SHP77 (cell line): Measurements from ENCODE around the gene APMAP.

Source experiments
- DNase-seq, 2 experiments: peaks; one replicate each; lab custom pipeline; 2025; lab: John Stamatoyannopoulos, UW

Gene APMAP, protein sequence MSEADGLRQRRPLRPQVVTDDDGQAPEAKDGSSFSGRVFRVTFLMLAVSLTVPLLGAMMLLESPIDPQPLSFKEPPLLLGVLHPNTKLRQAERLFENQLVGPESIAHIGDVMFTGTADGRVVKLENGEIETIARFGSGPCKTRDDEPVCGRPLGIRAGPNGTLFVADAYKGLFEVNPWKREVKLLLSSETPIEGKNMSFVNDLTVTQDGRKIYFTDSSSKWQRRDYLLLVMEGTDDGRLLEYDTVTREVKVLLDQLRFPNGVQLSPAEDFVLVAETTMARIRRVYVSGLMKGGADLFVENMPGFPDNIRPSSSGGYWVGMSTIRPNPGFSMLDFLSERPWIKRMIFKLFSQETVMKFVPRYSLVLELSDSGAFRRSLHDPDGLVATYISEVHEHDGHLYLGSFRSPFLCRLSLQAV

DNA sequence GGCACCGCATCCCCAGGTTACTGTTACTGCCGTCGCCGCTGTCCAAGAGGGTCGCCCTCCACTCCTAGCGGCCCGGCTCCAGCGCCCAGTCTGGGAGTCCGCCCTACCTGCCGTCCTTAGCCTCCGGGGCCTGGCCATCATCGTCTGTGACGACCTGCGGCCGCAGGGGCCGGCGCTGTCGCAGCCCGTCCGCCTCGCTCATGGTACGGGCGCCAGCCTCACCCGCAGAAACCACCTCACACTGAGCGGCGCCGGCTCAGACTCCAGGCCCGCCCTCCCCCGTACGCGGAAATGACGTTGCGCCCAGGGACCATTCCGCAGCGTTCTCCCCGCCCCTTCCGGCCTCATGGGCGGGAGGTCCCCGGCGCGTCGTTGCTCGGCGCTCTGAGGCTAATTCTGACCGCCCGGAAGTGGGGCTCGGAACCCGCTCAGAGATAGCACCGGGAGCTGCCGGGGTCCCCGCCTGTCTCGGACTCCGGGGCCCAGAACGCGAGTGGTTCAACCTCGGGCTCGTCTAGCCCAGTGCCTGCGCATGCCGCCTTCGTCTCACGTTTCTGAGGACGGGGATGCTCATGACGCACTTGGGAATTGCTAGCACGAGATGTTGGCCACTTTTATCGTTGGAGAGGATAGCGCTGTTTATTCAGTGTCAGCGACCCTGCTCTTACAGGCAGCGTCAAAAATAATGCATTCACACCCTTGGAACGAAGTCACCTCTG lies at the start of gene APMAP:
APMAP (minus strand) TSS at position 265 of the 719 bp plus-strand sequence; CDS start at position 202, 63 bp downstream.
- peak; percentile 98 for DNase-seq

DNA sequence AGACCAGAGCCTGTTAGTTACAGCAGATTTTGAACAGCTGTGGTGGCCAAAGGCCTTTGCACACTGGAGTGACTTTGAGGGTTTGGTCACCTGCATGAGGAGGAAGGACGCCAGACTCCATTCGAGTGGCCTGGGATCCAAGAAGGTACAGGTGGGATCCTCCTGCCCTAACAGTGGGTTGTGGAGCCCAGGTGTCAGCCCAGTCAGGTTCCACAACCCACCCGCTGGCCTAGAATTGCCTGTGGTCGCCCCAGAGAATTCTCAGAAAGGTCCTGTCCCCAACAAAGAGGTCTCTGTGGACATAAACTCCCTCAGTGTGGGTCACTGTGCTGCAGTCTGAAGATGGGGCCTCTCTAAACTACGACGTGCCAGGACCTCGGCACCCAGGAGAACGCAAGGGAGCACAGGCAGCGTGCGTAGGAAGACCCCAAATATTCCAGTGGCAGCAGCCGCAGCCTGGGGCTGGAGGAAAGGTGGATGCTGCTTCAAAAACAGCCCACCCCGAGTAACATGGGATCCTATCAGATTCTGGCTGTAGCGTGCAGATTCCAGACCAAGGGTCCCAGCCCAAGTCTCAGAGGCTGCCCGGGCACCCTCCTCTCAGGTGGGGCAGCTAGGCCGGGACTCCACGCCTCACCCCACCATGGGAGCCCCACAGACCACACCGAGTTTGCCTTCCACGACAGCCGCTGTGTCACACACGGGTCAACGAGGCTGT lies 49.4 kb upstream of the APMAP start:
- DNase-seq: no peak

DNA sequence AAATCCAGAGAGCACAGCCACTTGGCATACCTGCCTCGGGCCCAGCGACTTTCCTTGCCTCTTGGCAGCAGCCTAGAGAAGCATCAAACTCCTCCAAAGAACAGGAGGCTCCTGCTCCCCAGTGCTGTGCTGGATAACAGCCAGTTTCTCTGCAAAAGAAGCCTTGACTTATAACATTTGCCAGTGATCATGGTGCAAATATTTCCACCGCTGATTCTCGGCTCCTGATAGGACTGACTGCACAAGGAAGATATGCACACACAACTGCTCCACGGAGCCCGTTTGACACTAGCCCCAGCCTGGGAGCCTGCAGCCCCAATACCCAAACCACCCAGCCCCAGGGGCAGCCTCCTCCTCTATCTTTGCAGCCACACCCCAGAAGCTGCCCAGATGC lies 47.9 kb upstream of the APMAP start:
- DNase-seq: no peak

DNA sequence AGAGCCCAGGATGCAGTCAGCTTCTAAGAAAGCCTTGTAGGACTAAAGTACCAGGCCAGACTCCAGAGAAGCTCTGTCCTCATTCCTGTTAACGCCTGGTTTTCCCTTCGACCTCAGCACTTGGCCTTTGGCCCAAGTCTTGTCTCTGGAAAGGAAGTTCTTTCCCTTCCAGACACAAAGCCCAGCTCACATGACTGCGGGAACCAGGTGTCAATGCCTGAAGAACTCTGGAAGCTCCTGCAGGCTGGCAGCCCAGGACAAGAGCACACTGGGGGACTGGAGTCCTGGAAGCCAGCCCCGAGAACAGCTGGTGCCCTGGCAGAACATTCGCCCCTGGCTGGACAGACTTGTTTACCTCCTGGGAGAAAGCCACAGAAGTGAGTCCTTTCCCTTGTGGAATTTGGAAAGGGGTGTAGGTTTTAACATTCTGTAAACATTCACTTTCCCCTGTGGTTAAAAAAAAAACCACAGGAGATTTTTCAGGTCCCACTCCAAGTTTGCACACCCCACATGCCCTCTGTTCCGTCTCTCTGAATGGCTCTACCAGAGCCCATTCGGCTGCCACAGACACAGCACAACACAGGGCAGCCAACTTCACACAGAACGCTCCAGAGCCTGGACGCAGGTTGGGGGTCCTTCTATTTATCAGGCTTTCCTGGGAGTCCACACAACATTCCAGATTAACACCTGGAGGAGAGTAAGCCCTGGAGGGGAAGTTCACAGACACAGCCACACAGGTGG lies 47.3 kb upstream of the APMAP start:
- DNase-seq: no peak

DNA sequence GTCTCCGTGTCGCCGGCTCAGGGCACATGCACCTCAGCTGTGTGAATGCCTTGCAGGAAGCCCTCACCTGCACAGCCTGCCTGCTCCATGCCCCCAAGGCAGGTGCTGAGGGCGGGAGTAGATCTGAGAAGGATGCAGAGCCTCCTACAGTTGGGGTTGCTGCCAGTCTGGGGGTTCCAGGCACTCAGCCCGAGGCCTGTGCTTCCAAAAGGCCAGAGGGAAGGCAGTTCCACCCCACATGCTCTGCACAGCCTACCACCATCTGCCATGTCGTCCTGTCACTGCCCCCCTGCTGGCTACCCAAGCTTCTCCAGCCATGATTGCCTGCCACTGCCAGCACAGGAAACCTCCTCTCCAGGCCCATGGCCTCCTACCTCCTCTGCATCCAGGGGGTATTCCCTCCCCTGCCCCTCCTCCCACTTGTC lies 46.1 kb upstream of the APMAP start:
- no peak for DNase-seq

DNA sequence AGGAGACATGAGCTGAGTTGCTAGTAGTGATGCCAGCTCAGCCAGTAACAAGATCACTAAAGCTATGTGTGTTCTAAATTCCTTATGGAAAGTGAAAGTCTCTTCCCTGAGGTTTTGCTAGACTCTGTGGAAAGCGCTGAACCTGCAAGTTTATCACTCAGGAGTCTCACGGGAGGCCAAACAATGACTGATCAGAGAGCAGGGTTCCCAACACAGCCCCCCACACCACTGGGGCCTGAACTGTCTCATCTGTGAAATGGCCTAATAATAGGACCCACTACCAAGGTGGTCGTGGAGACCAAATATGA lies 45.5 kb upstream of the APMAP start:
- no peak for DNase-seq

DNA sequence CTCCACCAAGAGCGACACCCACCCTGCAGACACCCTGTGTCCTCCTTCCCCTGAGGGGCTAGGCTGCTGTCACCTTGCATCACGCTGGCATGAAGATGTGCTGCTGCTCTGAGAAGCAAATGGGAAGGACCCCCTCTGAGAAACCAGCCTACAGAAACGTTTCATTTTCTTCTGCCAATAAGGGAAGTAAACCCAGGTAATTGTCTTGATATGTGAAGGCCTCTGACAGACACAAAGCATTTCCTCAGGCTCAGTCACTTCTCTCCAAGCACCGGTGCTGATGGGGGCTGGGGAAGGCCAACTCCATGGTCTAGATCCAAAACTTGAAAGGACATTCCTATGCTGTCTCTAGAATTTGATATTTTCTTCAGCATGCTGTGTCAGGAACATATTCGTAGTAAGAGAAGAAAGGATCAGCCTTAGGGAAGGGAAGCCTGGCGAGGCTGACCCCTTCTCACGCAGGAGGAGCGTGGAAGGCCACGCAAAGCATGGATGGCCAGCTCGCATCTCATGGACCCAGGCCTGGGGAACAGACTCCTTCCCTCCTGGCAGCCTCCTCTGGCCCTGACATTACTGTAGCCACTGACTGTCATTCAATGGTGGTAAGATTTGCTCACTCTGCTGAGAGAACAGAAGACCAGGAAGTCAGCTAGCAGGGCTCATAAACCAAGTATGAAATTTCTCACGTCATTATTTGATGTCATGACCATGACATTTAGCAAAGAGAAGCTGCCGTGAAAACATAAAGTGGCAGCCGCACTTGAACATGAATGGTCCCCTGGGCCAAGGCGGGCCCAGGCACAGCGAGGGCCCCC lies 44.9 kb upstream of the APMAP start:
- no peak for DNase-seq

DNA sequence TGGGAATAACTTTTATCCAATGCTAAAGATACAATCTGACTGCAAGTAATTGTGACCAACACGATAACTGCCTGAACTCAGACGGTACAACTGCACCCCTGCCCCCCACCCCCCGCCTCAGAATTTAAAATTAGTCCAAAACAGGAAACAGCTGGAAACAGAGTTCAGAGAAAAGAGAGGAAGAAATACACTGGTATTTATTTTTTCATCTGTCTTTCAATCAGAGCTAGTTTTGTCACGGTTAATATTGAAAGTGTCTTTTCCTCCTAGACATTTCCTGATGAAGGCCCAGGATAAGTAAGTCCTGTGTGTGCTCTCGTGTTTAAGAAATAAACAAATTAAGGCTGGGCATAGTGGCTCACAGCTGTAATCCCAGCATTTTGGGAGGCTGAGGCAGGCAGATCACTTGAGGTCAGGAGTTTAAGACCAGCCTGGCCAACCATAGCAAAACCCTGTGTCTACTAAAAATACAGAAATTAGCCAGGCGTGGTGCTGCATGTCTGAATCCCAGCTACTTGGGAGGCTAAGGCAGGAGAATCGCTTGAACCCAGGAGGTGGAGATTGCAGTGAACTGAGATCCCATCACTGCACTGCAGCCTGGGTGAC lies 43.9 kb upstream of the APMAP start:
- DNase-seq: no peak

DNA sequence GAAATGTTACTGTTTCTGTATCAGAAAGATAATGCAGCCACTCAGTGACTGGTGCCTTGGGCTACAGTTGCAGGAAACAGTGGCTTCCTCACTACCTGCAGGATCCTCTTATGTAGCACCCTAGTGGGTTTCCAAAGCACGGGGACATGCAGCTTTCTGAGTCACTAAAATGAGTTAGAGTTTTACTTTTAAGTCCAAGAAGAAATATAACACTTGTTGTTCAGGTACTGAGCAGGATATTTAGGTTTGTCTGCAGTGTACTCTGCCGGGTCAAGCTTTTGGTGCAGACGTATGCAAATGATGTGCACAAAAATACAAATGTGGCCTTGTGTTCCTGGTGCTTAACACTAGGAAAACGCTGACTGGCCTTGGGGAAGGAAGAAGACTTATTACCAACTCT lies 43.4 kb upstream of the APMAP start:
- DNase-seq: no peak

DNA sequence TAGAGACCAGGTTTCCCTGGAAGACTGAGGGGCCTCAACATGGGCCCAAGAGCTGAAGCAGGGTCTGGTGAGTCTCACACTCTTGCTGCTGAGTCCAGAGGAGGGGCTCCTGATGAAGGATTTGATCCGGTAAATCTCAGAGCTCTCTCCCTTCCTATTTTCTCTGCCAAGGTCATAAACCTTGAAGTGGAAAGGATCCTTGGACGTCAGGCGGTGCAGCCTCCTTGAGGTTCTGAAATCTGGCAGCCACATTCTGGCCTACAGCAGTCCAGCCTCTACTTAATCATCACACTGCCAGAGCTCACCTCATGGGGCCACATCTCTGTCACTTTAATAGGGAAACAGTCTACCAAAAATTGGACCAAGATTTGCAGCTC lies 41.4 kb upstream of the APMAP start:
- DNase-seq: no peak

DNA sequence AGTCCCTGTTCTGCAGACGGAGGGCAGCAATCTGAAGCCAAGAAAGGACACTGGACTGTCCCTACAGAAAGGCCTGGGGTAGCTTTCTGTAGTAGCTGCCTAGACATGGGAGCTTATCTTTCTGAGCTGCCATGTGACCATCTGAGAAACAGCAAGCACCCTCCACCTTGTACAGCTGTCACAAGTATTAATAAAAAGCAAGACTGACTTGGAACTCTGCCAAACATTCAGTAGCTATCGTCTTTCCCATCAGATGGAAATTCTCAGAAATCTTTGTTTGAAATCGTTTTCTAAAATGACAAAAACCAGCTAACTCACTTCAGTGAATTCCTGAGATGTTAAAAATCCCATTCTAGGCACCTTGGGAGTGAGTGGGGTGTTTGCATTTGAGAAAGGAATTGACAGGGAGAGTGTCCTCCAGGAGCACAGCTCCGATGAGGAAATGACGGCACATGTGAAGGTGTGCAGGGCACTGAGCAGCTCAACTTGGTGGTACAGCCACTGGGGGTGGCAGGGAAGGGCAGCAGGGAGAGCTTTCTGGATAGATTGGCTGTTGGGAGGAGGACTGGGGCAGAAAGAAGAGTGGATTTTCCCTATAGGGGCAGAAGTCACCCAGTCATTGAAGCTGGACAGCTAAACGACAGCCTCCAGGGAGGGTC lies 40.8 kb upstream of the APMAP start:
- DNase-seq: peak in 1 of 2 experiments; percentile 26

DNA sequence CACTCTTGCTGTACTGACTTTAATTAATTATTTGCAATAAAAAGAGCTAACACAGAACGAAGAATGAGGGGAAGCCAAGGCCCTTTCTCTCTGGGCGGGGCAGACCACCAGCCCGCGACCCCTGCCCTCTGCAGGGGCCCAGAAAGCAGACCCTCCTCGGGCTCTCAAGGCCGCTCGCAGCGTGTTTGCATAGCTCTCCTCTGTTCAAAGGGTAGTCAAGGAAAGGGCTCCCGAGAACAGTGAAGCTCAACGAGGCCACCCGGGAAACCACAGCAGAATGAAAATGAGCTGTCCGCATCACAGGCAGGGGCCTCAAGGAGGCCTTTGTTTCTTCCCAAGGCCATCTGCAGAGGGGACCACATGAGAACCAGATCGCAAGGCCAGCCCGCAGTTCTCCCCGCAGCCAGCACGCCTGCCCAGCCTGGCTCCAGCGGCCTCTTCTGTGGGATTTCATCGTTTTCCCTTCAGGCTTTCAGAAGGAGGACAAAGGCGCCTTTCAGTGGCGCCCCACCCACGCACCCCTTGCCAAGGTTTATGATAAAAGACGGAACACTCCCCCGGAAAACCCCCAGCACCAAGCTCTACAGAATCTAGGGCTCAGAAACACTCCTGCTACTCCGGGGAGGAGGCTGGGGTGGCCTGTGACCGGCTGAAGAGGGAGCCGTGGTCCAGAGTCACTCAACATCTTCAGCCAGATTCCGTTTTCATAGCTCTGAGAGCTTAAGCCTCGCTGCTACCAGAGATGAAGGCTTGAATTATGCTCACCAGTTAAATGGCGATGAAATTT lies 40.1 kb upstream of the APMAP start:
- DNase-seq: no peak

DNA sequence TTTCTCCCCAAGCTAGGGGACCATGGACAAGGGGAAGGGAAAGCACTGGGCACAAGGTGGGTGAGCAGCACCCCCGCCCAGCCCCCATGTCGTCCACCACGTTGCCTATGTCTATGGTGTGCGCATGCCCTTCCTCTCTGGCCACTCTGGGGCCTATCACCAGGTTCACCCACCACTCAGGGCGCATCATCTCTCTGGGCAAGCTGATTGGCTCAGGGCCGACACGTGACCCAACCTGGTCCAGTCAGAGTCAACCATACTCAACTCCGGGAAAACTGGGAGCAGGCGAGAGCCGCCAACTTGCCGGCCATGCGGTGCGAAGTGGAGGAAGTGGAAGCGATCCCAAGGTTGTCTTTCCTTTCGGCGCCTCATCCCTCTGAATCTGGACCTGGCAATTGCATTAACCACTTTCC lies 39.5 kb upstream of the APMAP start:
- DNase-seq: no peak

DNA sequence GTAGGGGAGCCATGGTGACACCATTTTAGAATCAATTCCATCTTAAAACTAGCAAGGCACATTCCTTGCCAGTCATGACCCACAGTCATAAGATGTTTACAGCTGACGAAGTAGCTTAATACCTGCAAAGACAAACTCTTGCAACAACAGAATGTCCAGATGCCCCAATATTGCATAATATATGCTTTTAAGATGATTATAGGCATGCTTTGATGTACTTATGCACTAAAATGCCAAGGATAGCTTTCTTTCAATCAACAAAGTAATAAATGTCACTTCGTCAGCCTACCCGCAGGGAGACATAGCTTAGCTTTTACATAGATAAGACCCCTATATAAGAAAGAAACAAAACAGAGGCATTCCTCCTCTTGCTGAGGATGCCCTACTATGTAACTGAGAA lies 38.7 kb upstream of the APMAP start:
- DNase-seq: no peak

DNA sequence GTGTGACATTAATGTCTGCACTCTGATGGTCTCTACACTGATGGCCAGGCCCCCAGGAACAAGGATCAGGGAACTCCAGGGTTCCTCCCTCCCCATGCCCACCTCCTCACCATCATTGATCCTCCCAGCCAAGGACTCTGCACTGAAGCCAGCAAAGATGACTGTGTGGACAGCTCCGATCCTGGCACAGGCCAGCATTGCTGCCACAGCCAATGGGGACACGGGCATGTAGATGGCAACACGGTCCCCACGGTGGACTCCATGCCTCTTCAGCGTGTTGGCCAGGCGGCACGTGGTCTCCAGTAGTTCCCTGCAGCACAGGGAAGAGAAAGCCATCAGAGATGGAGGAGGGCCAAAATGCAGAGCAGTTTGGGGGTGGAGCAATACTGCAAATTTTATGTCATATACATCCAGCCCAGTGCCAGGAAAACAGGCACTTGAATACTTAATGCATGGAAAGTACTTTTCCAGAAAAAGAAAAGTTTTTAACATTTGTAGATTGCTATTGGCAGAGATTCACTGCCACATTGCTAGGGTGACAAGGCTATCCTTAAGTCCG lies 38.2 kb upstream of the APMAP start:
- no peak for DNase-seq

DNA sequence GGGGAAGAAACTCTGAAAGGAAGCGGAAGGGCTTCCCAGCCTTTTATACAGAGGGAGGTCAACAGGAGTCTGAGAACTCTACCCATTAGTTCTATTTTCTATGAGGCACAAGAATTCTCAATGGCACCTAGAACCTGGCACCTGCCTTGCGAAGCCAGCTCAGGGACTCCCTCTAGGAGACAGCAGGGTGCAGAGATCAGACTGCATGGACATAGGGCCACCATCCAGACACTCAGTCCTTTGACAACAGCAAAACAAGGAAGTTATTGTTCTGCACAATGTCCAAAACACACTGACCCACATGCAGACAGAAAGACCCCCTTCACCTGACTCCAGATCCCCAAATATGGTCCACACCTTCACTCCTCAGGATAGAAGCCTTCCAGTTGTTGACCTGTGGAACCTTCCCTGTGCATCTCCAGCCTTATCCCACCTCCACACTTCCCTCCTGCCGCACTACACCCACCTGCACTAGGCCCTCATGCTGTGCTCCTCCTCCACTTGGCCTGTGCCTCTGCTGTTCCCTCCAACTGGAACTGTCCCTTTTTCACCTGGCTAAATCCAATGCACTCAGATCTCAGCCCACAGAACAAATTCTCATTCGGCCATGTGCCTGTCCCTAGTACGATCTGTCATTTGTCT lies 37.6 kb upstream of the APMAP start:
- DNase-seq: no peak

DNA sequence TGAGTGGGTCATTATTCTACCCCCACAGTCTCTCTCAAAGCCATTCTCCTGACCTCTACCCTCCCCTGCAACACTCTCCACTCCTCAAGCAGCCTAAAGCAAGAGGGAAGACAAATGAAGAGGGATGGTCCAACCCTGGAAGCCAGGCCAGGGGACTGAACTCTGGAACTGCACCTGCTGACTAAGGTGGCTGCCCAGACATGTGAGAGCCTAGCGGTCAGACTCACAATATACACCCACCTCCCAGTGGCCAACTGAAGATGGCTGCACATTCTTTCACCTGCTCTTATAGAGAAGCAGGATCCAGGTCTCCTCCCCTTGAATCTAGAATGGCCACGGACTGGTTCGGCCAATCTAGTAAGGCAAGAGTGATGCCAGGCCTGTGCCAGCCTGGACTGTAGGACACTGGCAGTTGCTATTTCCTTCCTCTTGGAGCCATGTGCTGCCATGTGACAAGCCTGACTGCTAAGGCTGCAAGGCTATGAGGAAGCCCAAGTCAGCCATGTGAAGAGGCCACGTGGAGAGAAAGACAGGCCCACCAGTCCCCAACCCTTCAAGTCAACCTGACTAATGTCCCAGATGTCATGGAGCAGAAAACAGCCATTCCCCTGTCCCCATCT lies 33.5 kb upstream of the APMAP start:
- DNase-seq: no peak

DNA sequence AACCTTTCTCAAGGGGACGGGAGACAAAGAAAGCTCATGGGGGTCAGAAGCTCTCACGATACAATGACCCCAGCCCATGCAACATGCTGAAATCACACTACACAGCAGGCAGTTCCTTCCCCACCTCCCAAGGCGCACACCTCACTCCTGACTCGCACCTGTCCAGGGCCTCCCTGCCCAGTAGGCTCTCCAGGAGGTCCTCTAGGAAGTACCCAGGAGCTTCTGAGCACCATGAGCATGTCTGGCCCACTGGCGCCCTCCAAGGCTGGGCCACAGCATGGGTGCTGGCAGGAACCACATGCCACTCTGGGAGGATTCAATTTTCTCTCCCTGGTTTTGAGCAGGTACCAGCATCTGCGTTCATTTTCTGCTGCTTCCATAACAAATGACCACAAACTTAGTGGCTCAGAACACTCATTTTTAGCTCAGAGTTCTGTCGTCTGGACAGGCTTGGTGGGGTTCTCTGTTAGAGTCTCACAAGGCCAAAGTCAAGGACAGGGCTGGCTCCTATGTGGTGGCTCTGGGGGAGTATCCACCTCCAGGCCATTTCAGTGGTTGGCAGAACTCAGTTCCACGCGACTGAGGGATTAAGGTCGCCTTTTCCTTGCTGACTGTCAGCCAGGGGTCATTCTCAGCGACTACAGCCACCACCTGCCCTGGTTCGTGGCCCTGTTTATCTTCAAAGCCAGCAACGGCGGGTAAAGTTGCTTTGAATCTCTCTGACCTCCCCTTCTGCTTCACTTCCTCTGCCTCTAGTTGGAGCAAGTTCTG lies 32.7 kb upstream of the APMAP start:
- no peak for DNase-seq
